K562 (cell line): Measurements from ENCODE around the gene RIN3. TPM values are rescaled to one million over a fixed set of nuclear protein-coding genes. Genes with fewer than 3 reads are reported as not detected.

Experiments
- ATAC-seq: fragments of 200-7000 bp; cut with Tn5 transposase; 3 replicates; pipeline ENCODE4 v1.9.1; 2020; ENCODE audit warnings: moderate library complexity
- BruUV-seq: library from RNA; stranded (reverse); fragments of 400-500 nt; replicated peaks from 2 replicates; lab custom pipeline; 2021; lab: Mats Ljungman, UMichigan
- CTCF ChIA-PET: fragments of 300-600 bp; formaldehyde crosslinking; extraction: SDS; loops from one replicate; lab custom pipeline; 2021; ENCODE audit warnings: low intra/inter-chr PET ratio; lab: Yijun Ruan, JAX
- POLR2A ChIA-PET: fragments of 300-600, 350-650 bp; sonication (Branson Sonifier 250); formaldehyde crosslinking; extraction: SDS; loops from one replicate; lab custom pipeline; 2021; ENCODE audit warnings: antibody characterized with exemption, inconsistent platforms; lab: Yijun Ruan, JAX
- DNase-seq, 4 experiments: peaks; one replicate each; pipeline versions ENCODE4 v3.0.0 to v3.0.0-alpha.2; 2011 to 2018; ENCODE audit warnings: low spot score in 3 of 4, mixed read lengths in 3 of 4; ENCODE audit errors: extremely low read depth in 1 of 4
- FAIRE-seq: peaks from 2 replicates; lab custom pipeline; 2011; peaks lifted over from hg19 to GRCh38; lab: Jason Lieb, UNC
- H2AFZ ChIP-seq: 2 replicates; pipeline ENCODE4 v1.6.0; 2011; ENCODE audit warnings: low read depth, low read length, control low read depth, inconsistent platforms
- H3K27ac ChIP-seq: fragments of 200-600 bp; 3 replicates; pipeline ENCODE4 v1.8.0; 2011; ENCODE audit warnings: low read depth, mild to moderate bottlenecking, control low read depth, inconsistent platforms, low read length, moderate library complexity, mixed read lengths; ENCODE audit errors: extremely low read depth
- H3K27me3 ChIP-seq, 2 experiments: fragments of 300-600 bp in 1 of 2; 2 replicates in 1 of 2; 3 replicates in 1 of 2; pipeline versions ENCODE4 v1.6.0 to v1.8.0; 2011; ENCODE audit warnings: inconsistent platforms in 2 of 2, low read length in 2 of 2, mild to moderate bottlenecking in 1 of 2, mixed read lengths in 1 of 2, moderate library complexity in 1 of 2; ENCODE audit not compliant: control insufficient read depth in 2 of 2, insufficient read depth in 2 of 2
- H3K36me3 ChIP-seq: fragments of 300-600 bp; 3 replicates; pipeline ENCODE4 v1.8.0; 2011; ENCODE audit warnings: mild to moderate bottlenecking, low read length, inconsistent platforms; ENCODE audit not compliant: control insufficient read depth, insufficient read depth
- H3K4me1 ChIP-seq, 2 experiments: fragments of 200-600 bp in 1 of 2; replicated peaks in 1 of 2; 2 replicates in 1 of 2; 3 replicates in 1 of 2; pipeline versions ENCODE4 v1.5.1 to v1.8.0; 2011; ENCODE audit warnings: inconsistent platforms in 2 of 2, low read length in 2 of 2, mild to moderate bottlenecking in 1 of 2, mixed read lengths in 1 of 2, moderate library complexity in 1 of 2; ENCODE audit not compliant: control insufficient read depth in 2 of 2, insufficient read depth in 2 of 2
- H3K4me2 ChIP-seq: 2 replicates; pipeline ENCODE4 v1.6.1; 2011; ENCODE audit warnings: low read length, control low read depth, inconsistent platforms, mixed read lengths; ENCODE audit not compliant: insufficient read depth
- H3K4me3 ChIP-seq: fragments of 200-600 bp; sonication (generic), shearing (Covaris generic); 2 replicates; pipeline ENCODE4 v1.5.1; 2016; ENCODE audit warnings: control low read depth, inconsistent platforms
- H3K79me2 ChIP-seq: fragments of 200-600 bp; 3 replicates; pipeline ENCODE4 v1.8.0; 2011; ENCODE audit warnings: low read length, inconsistent platforms; ENCODE audit not compliant: control insufficient read depth, insufficient read depth
- H3K9ac ChIP-seq, 2 experiments: 2 replicates each; pipeline versions ENCODE4 v1.6.0 to v1.6.1; 2011; ENCODE audit warnings: low read depth in 2 of 2, low read length in 2 of 2, control low read depth in 1 of 2, inconsistent platforms in 1 of 2, mild to moderate bottlenecking in 1 of 2, mixed read lengths in 1 of 2; ENCODE audit not compliant: insufficient read depth in 1 of 2
- H3K9me1 ChIP-seq: one replicate; pipeline ENCODE4 v1.6.0; 2011; ENCODE audit warnings: inconsistent platforms, mild to moderate bottlenecking, low read length, moderate library complexity; ENCODE audit not compliant: control insufficient read depth, insufficient read depth
- H3K9me3 ChIP-seq: replicated peaks from 2 replicates; pipeline ENCODE4 v1.5.1; 2011; ENCODE audit warnings: low read depth, low read length, inconsistent platforms; ENCODE audit not compliant: control insufficient read depth, insufficient read depth
- H4K20me1 ChIP-seq: replicated peaks from 2 replicates; pipeline ENCODE4 v1.6.1; 2011; ENCODE audit warnings: low read length, inconsistent platforms, mixed read lengths; ENCODE audit not compliant: control insufficient read depth, insufficient read depth
- ASH1L ChIP-seq: fragments of 450-650 bp; IDR thresholded peaks from 2 replicates; pipeline ENCODE4 v1.6.1; 2018; ENCODE audit warnings: borderline replicate concordance, mild to moderate bottlenecking, low read depth; ENCODE audit not compliant: partially characterized antibody
- C11orf30 ChIP-seq: fragments of 450-650 bp; IDR thresholded peaks from 2 replicates; pipeline ENCODE4 v1.6.1; 2016; ENCODE audit warnings: low read depth, mild to moderate bottlenecking
- CBX8 ChIP-seq: fragments of 200-600 bp; sonication (generic); IDR thresholded peaks from 2 replicates; pipeline ENCODE4 v1.6.1; 2012; ENCODE audit warnings: borderline replicate concordance, mixed run types, low read depth, mild to moderate bottlenecking, moderate library complexity, mixed read lengths, low read length, control low read depth, inconsistent platforms; ENCODE audit not compliant: poor library complexity, severe bottlenecking; ENCODE audit errors: extremely low read depth
- HIVEP1 ChIP-seq: fragments of 250-450 bp; sonication (Bioruptor Pico); IDR thresholded peaks from 2 replicates; pipeline ENCODE4 v1.4.0; 2020; ENCODE audit warnings: mild to moderate bottlenecking
- NFIC ChIP-seq: fragments of 450-650 bp; IDR thresholded peaks from 2 replicates; pipeline ENCODE4 v1.6.1; 2017; ENCODE audit warnings: mild to moderate bottlenecking, inconsistent platforms
- NRF1 ChIP-seq, 2 experiments: fragments of 450-650 bp; IDR thresholded peaks in 1 of 2; conservative IDR thresholded peaks in 1 of 2; 2 replicates each; pipeline ENCODE4 v1.6.1; 2014; ENCODE audit warnings: mild to moderate bottlenecking in 2 of 2
- POLR2AphosphoS5 ChIP-seq: IDR thresholded peaks from 2 replicates; pipeline ENCODE4 v1.6.1; 2011; ENCODE audit warnings: mild to moderate bottlenecking, low read depth, low read length, moderate library complexity; ENCODE audit not compliant: control insufficient read depth, insufficient read depth
- RBM15 ChIP-seq: fragments of 200-400 bp; formaldehyde crosslinking; IDR thresholded peaks from 2 replicates; pipeline ENCODE4 v1.6.1; 2018; ENCODE audit warnings: mild to moderate bottlenecking, low read length, moderate library complexity; ENCODE audit not compliant: insufficient read depth
- STAT5A ChIP-seq: IDR thresholded peaks from 2 replicates; pipeline ENCODE4 v1.6.1; 2012; ENCODE audit warnings: low read length, inconsistent platforms, borderline replicate concordance
- TCF7L2 ChIP-seq: fragments of 150-350 bp; IDR thresholded peaks from 2 replicates; pipeline ENCODE4 v1.6.1; 2016; ENCODE audit warnings: low read depth, mild to moderate bottlenecking, low read length, moderate library complexity
- ZBTB7A ChIP-seq: IDR thresholded peaks from 2 replicates; pipeline ENCODE4 v1.6.1; 2011; ENCODE audit warnings: low read depth, mild to moderate bottlenecking, low read length, moderate library complexity, borderline replicate concordance; ENCODE audit not compliant: control insufficient read depth
- ZNF644 ChIP-seq: fragments of 200-800 bp; sonication (Bioruptor generic); IDR thresholded peaks from 2 replicates; pipeline ENCODE4 v1.6.1; 2016; ENCODE audit warnings: low read depth, missing genetic modification characterization, missing compliant biosample characterization
- WGBS: fragments of 100-300 bp; shearing (Covaris generic); methylation state at CpG from one replicate; pipeline ENCODE4 v1.1.6; 2016; ENCODE audit warnings: low coverage, mixed read lengths; ENCODE audit not compliant: insufficient coverage; ENCODE audit errors: missing lambda C conversion rate; 5-methylcytosine and 5-hydroxymethylcytosine counted together
- in situ Hi-C: fragments of 300-500 bp; cut with MboI; formaldehyde crosslinking; loops from 4 replicates; pipeline ENCODE4 v1.15.0; 2018; ENCODE audit warnings: inconsistent platforms, mixed read lengths
- intact Hi-C: fragments of 100-400 bp; cut with micrococcal nuclease; formaldehyde crosslinking; loops from 2 replicates; pipeline ENCODE4 v1.14.2; 2022
- polyA plus RNA-seq, 8 experiments: library from polyadenylated mRNA; depleted of rRNA in 4 of 8; stranded (reverse) in 5 of 8; unstranded in 3 of 8; fragments of >200 nt; fragmentation: Nextera tagmentation in 2 of 8; fragmentation: Illumina TruSeq in 1 of 8; extraction: Ambion mirVana in 2 of 8; extraction: Trizol in 1 of 8; gene quantifications; 2 replicates each; pipeline versions ENCODE4 v1.2.1 to v1.2.3, GENCODE V29; 2011 to 2014; ENCODE audit warnings: inconsistent platforms in 1 of 8, missing spikeins in 1 of 8
- total RNA-seq, 7 experiments: library from RNA; depleted of rRNA in 6 of 7; stranded (reverse); fragments of >200 nt in 6 of 7; fragmentation: Illumina TruSeq in 2 of 7; extraction: Trizol in 2 of 7; gene quantifications; 2 replicates each; pipeline versions ENCODE4 v1.2.1 to v1.2.3, GENCODE V29; 2011 to 2021; ENCODE audit warnings: low replicate concordance in 1 of 7
- TF ChIP-seq, protein P1 (sequence below): sonication (generic); formaldehyde crosslinking; IDR thresholded peaks from 2 replicates; pipeline ENCODE4 v1.8.0; 2022; ENCODE audit warnings: missing genetic modification reagents, mild to moderate bottlenecking, borderline replicate concordance
- TF ChIP-seq, protein P2 (sequence below), 2 experiments: fragments of 150-350 bp in 1 of 2; IDR thresholded peaks; 2 replicates each; pipeline ENCODE4 v1.6.1; 2012 to 2016; ENCODE audit warnings: low read depth in 2 of 2, low read length in 2 of 2, mild to moderate bottlenecking in 1 of 2, moderate library complexity in 1 of 2

Gene RIN3
- total and polyA plus RNA-seq, 9 of the 15 experiments (the other 6 are each of a cell fraction or from before 2014, with no cell fraction given): 0.01 to 0.49 (median 0.08) TPM; not detected in 5

DNA sequence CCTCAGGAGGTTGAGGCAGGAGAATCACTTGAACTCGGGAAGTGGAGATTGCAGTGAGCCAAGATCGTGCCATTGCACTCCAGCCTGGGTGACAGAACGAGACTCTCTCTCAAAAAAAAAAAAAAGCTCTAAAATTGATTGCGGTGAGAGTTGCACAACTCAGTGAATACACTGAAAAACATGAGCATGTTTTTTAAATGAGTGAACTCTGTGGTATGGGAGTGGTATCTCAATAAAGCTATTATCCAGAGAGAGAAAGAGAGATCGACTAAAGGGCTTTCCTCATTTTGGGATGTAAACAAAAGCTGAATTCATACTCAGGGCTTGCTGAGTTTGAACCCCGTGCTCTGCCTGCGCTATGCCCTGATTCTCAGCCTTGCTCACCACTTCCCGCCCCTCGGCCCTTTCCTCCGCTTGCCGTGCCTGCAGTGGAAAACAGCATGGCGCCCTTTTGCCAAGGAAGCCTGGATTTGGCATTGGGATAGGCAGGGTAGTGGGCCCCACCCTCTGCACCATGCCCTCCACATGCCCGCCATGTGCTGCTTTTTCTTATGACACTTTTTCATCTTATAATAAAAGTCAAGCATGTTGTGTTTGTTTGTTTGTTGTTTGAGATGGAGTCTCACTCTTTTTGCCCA lies 132.4 kb downstream of the RIN3 start:
- peaks cover 0 to 31% of the 10 kb centered on the region in 2 experiments; a peak in 2 of 5 replicates for H3K27me3 ChIP-seq
- no peak for ATAC-seq
- no peak overlapping the region for H3K27ac ChIP-seq
- H3K4me1 ChIP-seq: no peaks in the 10 kb centered on the region; a peak in 1 of 5 replicates
- no TSS peak for BruUV-seq
- FAIRE-seq: no peak
- DNase-seq: no peak
- no peak overlapping the region for H3K4me2 ChIP-seq
- in situ Hi-C loops (no loop called here), intact Hi-C loops (no loop called here)
- no peaks in the 10 kb centered on the region for H3K79me2 ChIP-seq
- WGBS: 19% methylated on average over 8 of the region's 13 CpGs
- no peaks in the 10 kb centered on the region for H4K20me1 ChIP-seq
- no peaks in the 10 kb centered on the region for H3K9me3 ChIP-seq
- TF ChIP-seq RBM15: no peak
- no peak for TF ChIP-seq NRF1 (conservative IDR thresholded peaks at IDR 0.05 in 1 of 2, IDR thresholded peaks at IDR 0.05 in 1 of 2)
- TF ChIP-seq ZNF644 (tag): no peak
- no peak for TF ChIP-seq ASH1L
- no peak for TF ChIP-seq C11orf30
- TF ChIP-seq, protein P1, sequence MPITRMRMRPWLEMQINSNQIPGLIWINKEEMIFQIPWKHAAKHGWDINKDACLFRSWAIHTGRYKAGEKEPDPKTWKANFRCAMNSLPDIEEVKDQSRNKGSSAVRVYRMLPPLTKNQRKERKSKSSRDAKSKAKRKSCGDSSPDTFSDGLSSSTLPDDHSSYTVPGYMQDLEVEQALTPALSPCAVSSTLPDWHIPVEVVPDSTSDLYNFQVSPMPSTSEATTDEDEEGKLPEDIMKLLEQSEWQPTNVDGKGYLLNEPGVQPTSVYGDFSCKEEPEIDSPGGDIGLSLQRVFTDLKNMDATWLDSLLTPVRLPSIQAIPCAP (CRISPR knock-in tag): no peak
- no peak for TF ChIP-seq STAT5A
- no peak for TF ChIP-seq ZBTB7A
- no peak for TF ChIP-seq HIVEP1 (CRISPR knock-in tag)
- no peak for TF ChIP-seq CBX8
- no peak for TF ChIP-seq NFIC
- TF ChIP-seq, protein P2, sequence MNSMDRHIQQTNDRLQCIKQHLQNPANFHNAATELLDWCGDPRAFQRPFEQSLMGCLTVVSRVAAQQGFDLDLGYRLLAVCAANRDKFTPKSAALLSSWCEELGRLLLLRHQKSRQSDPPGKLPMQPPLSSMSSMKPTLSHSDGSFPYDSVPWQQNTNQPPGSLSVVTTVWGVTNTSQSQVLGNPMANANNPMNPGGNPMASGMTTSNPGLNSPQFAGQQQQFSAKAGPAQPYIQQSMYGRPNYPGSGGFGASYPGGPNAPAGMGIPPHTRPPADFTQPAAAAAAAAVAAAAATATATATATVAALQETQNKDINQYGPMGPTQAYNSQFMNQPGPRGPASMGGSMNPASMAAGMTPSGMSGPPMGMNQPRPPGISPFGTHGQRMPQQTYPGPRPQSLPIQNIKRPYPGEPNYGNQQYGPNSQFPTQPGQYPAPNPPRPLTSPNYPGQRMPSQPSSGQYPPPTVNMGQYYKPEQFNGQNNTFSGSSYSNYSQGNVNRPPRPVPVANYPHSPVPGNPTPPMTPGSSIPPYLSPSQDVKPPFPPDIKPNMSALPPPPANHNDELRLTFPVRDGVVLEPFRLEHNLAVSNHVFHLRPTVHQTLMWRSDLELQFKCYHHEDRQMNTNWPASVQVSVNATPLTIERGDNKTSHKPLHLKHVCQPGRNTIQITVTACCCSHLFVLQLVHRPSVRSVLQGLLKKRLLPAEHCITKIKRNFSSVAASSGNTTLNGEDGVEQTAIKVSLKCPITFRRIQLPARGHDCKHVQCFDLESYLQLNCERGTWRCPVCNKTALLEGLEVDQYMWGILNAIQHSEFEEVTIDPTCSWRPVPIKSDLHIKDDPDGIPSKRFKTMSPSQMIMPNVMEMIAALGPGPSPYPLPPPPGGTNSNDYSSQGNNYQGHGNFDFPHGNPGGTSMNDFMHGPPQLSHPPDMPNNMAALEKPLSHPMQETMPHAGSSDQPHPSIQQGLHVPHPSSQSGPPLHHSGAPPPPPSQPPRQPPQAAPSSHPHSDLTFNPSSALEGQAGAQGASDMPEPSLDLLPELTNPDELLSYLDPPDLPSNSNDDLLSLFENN (IDR thresholded peaks at IDR 0.05; ENCODE audit: low read depth in 2 of 2, low read length in 2 of 2): no peak
- no peak for TF ChIP-seq TCF7L2
- no peak for TF ChIP-seq POLR2AphosphoS5
- H3K9ac ChIP-seq: no peak overlapping the region
- H3K36me3 ChIP-seq: no peaks in the 10 kb centered on the region
- POLR2A ChIA-PET: no interaction called here
- no peaks in the 10 kb centered on the region for H3K9me1 ChIP-seq
- no peak overlapping the region for H2AFZ ChIP-seq
- CTCF ChIA-PET: no interaction called here
- H3K4me3 ChIP-seq: no peak overlapping the region
